SK-N-MC (cell line): ENCODE measurements around the gene DZANK1.

ENCODE experiments used
- EZH2 ChIP-seq: fragments of 200-600 bp; sonication (generic); IDR thresholded peaks from one replicate; pipeline ENCODE4 v1.6.1; 2017; ENCODE audit warnings: antibody characterized with exemption
- POLR2AphosphoS5 ChIP-seq: IDR thresholded peaks from 2 replicates; pipeline ENCODE4 v1.6.1; 2012; ENCODE audit warnings: mild to moderate bottlenecking, low read depth, low read length, borderline replicate concordance

GRCh38 chr20:18397030-18397429 is 69.8 kb downstream of the DZANK1 start:
- TF ChIP-seq EZH2 = no peak
- TF ChIP-seq POLR2AphosphoS5 = no peak
